Stimulated activated CD4-positive, alpha-beta T cell treated with anti-CD3 and anti-CD28 coated beads, TNF-alpha, amount 100 ng/mL, for 48 hours (primary cell): ENCODE measurements around the gene PIN1.

ENCODE experiments used
- DNase-seq, 3 donors: peaks; one replicate each; pipeline ENCODE4 v3.0.0-alpha.2; 2020; ENCODE audit warnings: low read depth in 3 of 3

The PIN1 gene

GRCh38 chr19:9856609-9857008 is 21.5 kb downstream of the PIN1 start:
- no peak for DNase-seq

DNA sequence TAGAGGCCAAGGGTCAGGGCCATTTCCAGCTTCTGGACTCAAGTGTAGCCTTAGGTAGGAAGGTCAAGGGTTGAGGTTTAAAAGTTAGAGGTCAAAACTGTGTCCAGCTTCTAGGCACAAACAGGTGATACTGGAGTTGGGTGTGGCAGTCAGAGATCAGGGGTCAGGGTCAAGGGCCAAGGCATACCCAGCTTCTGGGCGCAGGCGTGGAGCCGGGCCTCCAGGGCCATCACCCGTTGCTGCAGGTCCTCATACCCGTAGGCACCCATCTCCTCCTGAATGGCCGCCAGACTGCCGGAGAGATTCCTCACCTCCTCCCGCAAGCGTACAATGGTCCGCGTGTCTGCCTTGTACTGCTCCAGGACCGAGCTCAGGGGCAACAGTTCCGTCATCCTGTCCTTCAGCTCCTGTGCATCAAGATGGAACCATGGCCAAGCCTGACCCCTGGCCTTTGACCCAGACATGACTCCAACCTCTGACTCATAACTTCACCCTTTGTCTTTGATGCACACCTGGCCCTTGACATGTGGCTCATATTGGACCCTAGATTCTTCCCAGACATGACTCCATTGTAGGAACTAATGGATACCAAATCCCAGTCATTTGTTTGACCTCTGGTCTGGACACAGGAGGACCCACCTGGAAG is 22.1 kb downstream of the PIN1 start:
- DNase-seq, result no peak

DNA sequence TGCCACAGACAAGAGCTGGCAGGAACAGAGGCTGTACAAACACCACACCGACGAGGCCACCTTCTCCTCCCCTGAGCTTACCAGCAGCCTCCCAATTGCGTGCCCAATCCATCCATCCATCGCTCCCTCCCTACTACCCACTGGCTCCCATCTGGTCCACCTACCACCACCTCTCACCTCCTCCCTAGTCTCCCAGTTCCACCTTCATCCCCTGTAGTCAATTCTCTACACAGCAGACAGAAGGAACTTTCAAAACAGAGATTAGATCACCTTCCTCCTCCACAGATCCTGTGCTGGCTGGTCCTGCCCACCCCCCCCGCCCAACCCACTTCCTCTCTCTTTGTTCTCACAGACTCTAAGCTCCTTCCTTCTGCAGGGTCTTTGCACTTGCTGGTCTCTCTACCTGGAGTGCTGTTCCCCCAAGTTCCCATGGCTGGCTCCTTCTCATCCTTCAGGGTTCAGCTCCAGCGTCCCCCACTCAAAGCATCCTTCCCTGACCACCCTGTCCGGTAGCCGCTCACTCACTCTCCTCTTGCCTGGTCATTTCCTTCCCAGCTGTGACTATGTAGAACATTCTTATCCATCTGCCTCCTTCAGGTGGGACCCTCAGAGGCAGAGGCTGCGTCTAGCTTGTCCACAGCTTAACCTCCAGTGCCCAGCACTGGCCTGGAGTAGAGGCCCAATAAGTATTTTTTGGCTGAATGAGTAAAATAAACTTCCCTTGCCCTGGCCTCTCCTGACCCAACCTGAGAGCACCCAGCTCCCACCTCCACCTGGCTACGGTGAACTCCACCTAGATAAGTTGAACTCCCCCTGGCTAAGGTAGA is 23.0 kb downstream of the PIN1 start:
- DNase-seq, result no peak

GRCh38 chr19:9858766-9859165 is 23.6 kb downstream of the PIN1 start:
- no peak for DNase-seq

DNA sequence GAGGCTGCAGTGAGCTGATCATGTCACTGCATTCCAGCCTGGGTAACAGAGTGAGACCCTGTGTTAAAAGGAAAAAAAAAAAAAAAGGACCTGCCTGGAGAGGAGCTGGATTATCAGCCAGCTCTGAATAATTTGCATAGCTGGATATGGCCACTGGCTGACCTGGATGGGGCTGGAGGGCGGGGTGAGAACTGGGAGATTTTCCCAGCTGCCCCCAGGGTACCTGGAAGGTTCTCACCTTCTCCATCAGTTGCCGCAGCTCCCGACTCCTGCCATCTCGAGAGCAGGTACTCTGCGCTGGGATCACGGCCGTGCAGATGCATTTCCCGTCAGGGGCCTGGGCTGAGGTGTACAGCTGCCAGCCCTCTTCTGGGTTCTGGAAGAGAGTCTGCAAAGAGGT is 25.3 kb downstream of the PIN1 start:
- DNase-seq, result no peak

DNA sequence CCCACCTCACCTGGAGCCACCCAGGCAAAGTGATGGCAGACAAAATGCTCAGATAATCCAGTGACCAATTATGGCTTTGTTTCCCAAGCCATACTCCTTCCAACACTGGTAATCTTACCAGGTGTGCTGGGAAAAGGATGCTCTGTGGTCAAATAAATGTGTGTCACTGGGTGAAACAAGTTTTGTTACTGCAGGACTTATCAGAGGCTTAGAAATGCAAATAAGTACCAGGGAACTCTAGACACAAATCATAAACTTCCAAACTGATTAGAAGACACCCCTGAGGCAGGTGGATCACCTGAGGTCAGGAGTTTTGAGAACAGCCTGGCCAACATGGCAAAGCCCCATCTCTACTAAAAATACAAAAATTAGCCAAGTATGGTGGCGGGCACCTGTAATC is 26.4 kb downstream of the PIN1 start:
- no peak for DNase-seq

GRCh38 chr19:9862938-9863337 is 27.8 kb downstream of the PIN1 start:
- DNase-seq, result no peak

GRCh38 chr19:9863759-9864158 is 28.6 kb downstream of the PIN1 start:
- no peak for DNase-seq

DNA sequence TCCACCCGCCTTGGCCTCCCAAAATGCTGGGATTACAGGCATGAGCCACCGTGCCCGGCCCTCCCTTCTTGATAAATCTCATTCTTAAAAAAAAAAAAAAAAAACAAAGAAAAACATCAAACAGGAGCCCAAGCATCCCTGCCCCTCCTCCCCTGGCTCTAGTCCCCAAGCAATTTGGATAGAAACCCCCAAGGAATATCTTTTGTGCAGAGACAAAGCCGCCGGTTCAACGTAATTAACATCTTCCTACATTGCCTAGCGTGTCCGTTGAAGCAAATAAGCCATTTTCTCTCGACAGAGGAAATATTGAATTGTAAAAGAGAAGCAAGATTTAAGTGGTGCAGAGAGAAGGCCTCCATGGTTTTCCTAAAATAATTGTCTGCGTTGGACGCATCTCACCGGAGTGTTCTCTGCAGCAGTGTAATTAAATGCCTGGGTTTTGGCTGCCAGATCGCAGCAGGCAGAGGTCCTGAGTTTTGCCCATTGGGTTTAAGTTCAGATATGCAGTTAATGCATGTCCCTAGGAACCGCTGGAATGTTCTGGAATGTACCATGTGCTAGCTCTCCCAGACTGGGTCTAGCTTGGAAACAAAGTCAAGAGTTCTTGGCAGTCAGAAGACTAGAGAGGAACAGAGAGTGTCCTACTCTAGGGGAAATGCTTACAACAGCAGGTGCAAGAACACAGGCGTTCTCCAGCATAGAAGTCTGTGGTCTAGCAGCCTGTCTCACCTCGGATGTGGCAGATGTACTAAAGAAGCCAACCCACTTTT is 30.8 kb downstream of the PIN1 start:
- DNase-seq, result no peak

DNA sequence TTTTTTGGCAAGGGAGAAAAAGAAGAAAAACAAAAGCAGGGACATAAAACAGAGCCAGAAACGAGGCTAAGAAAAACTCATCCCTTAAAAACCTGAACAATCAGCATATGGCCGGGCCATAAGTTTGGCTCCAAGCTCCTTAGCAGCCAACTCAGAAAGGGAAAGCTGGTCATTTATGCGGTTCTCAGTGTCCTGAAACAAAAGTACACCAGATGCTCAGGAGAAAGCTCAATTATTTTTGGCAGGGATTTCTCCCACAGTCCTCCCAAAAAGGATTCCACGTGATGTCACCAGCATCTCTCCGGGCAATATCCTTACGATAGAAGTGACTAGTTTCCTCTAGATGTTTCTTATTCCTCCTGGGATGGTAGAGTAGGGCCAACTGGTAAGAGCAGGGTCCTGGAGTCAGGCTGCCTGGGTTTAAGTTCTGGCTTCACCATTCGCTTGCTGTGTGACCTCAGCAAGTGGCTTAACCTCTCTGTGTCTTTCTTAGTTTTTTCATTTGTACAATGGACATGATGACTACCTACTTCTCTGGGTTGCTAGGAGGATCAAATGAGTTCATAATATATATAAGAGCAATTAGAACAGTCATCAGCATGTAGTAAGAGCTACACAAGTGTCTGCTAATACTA is 34.0 kb downstream of the PIN1 start:
- DNase-seq, result no peak

- DNase-seq, result no peak
Observed at GRCh38 chr19:9871626-9872338, 36.7 kb downstream of the PIN1 start.

DNA sequence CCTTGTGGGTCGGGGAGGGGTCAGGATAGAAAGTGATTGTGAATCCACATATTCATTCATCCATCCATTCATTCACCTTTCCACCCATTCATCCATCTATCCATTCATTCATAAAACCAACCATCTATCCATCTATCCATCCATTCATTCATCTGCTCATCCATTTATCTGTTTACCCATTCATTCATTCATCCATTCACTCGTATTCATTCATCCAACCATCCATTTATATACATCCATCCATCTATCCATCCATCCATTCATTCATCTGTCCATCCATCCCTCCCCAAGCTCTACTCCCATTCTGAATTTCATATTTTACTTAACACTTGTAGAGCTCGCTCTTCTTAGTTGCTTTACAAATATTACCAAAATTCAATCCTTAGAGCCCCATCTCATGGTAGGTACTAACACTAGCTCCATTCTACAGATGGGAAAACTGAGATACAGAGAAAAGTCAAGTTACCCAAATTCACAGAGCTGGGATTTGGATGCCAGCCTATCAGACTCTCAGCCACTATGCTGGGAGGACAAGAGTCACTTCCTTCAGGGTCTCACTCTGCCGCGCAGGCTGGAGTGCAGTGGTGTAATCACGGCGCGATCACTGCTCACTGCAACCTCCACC is 37.6 kb downstream of the PIN1 start:
- no peak for DNase-seq

- DNase-seq, result no peak
Observed at GRCh38 chr19:9875031-9875627, 40.0 kb downstream of the PIN1 start.

DNA sequence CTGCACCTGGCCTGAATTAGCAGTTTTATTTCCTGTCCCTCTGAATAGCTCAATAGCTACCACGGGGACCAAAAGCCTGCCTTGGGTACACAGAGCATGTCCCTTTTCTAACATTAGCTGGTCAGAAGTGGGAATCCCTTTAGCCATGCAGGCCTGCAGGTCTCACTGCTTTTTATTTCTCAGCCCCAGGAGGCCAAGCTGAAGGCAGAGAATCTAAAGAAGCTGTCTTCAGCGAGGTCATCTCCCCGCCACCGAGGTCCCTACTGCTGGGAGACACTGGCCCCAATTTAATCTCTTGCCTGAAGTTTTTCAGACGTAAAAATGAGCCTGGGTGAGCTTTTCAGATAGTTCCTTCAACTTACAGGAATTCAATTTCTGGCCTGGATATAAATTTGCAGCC is 40.7 kb downstream of the PIN1 start:
- no peak for DNase-seq

DNA sequence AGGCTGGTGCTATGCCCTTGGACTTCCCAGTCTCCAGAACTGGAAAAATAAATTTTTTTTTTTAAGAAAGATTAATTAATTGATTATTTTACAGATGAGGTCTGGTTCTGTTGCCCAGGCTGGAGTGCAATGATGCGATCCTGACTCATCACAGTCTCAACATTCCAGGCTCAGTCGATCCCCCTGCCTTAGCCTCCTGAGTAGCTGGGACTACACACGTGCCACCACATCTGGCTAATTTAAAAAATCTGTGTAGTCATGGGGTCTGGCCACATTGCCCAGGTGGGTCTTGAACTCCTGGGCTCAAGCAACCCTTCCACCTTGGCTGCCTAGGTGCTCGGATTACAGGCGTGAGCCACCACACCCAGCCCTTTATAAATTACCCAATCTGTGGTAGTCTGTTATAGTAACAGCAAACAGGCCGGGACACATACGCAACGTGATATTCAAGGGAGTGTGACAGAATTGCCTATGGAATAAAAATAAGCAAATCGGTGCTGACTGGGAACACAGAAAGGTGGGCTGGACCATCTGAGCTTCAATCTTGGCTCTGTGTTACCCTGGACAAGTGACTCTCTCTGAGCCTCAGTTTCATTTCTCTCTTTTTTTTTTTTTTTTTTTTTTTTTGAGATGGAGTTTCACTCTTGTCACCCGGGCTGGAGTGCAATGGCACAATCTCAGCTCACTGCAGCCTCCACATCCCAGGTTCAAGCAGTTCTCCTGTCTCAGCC is 42.8 kb downstream of the PIN1 start:
- DNase-seq, result no peak

DNA sequence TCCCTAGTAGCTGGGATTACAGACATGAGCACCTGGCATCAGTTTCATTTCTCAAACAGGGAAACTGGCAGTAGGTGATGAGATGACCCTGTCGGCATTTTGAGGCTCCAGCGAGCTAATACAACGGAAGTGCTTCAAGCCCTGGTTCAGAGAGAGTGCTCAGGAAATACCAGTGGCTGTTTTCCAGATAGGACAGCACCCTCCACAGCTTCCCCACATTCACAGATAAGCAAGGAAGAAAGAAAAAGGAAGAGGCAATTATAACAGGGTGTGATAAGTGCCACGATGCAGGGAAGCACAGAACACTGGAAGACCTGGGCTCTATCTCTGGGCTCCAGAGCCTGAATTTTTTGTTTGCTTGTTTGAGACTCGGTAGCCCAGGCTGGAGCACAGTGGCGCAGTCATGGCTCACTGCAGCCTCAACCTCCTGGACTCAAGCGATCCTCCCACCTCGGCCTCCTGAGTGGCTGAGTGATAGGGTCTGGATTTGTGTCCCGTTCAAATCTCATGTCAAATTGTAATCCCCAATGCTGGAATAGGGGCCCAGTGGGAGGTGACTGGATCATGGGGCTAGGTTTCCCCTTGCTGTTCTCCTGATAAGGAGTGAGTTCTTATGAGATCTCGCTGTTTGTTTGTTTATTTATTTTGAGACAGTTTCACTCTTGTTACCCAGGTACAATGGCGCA is 43.5 kb downstream of the PIN1 start:
- DNase-seq, result no peak

GRCh38 chr19:9881720-9882119 is 46.6 kb downstream of the PIN1 start:
- no peak for DNase-seq

DNA sequence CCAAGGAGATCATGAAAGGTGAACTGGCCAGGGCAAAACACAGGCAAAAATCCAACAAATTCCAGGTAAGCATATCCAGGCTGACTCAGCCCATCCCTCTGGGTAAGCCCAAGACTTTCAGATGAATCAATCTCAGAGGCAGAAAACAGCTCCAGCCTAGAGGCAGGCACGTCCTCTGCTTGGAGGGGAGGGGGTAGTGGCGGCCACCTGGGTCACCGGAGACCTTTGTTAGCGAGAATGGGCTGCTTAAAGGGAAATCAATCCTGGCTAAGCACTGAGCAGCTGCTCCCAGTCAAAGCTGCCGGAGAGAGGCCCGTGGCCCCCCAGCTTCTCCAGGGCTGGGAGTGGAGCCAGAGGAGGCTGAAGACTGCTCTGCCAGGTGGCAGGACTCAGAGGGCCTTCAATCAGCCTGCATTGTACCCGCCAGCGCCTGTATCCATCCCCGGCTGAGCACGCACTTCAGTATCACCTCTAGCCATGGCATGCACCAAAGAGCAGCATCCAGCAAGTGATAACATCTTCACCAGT is 48.2 kb downstream of the PIN1 start:
- no peak for DNase-seq

DNA sequence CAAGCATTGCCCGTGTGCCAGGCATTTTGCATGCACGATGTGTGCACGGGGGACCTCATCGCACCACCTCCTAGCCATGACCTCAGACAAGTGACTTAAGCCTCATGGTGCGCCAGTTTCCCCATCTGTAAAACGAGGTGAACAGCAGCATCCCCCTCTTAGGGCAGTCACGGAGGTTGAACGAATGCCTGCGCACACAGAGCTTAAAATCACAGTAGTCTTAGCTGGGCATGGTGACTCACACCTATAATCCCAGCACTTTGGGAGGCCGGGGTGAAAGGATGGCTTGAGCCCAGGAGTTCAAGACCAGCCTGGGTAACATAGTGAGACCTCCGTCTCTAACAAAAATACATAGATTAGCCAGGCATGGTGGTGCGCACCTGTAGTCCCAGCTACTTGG is 48.6 kb downstream of the PIN1 start:
- no peak for DNase-seq
